CD4-positive, alpha-beta T cell treated with Interleukin-15 for 4 hours (primary cell): ENCODE measurements around the gene TBC1D3E.
"Not testable (repeated sequence)": the region's sequence is repeated elsewhere in the genome, so short reads cannot be mapped to it uniquely, and the experiment has no call there.

Experiments used
- DNase-seq: peaks from one replicate; pipeline ENCODE4 v3.0.0-alpha.2; 2020; ENCODE audit warnings: low spot score

The TBC1D3E gene

GRCh38 chr17:38127651-38128050 lies at the start of gene TBC1D3E:
Gene TBC1D3E (plus strand): TSS chr17:38127951. CDS start chr17:38129496, 1,545 bp downstream.
- not testable (repeated sequence) for DNase-seq

- DNase-seq = not testable (repeated sequence)
Observed at GRCh38 chr17:38087344-38087743, 40.4 kb upstream of the TBC1D3E start.

GRCh38 chr17:38088120-38088519 lies 39.6 kb upstream of the TBC1D3E start:
- not testable (repeated sequence) for DNase-seq

GRCh38 chr17:38094059-38094694 lies 33.6 kb upstream of the TBC1D3E start:
- DNase-seq = not testable (repeated sequence)

- not testable (repeated sequence) for DNase-seq
Observed at GRCh38 chr17:38099262-38099661, 28.5 kb upstream of the TBC1D3E start.

- DNase-seq = not testable (repeated sequence)
Observed at GRCh38 chr17:38119829-38120228, 7.9 kb upstream of the TBC1D3E start.

GRCh38 chr17:38134860-38135259 lies 7.1 kb downstream of the TBC1D3E start:
- DNase-seq = not testable (repeated sequence)
